H9 (cell line): ENCODE results near the gene LRRC8E. TPM values are rescaled to one million over a fixed set of nuclear protein-coding genes. Genes with fewer than 3 reads are reported as not detected.

ENCODE experiments used
- DNase-seq: peaks from one replicate; pipeline ENCODE4 v3.0.0-alpha.2; 2017
- H2AFZ ChIP-seq: one replicate; pipeline ENCODE4 v1.6.1; 2013; ENCODE audit warnings: mild to moderate bottlenecking, low read length, control low read depth, moderate library complexity
- H2AK5ac ChIP-seq: 2 replicates; pipeline ENCODE4 v1.6.1; 2013; ENCODE audit warnings: low read length, control low read depth, mixed read lengths; ENCODE audit not compliant: insufficient read length
- H2BK120ac ChIP-seq: one replicate; pipeline ENCODE4 v1.6.1; 2013; ENCODE audit warnings: low read depth, mild to moderate bottlenecking, low read length, control low read depth, inconsistent platforms; ENCODE audit not compliant: poor library complexity, severe bottlenecking
- H2BK12ac ChIP-seq: 2 replicates; pipeline ENCODE4 v1.6.1; 2013; ENCODE audit warnings: low read length, control low read depth, mixed read lengths, low read depth; ENCODE audit not compliant: insufficient read length
- H2BK15ac ChIP-seq: 2 replicates; pipeline ENCODE4 v1.6.1; 2013; ENCODE audit warnings: low read depth, low read length, control low read depth
- H2BK20ac ChIP-seq: one replicate; pipeline ENCODE4 v1.6.1; 2013; ENCODE audit warnings: low read depth, mild to moderate bottlenecking, low read length, control low read depth, inconsistent platforms; ENCODE audit not compliant: poor library complexity, severe bottlenecking
- H2BK5ac ChIP-seq: 2 replicates; pipeline ENCODE4 v1.6.1; 2013; ENCODE audit warnings: low read length, control low read depth, mixed read lengths; ENCODE audit not compliant: insufficient read length
- H3K14ac ChIP-seq: 2 replicates; pipeline ENCODE4 v1.6.1; 2013; ENCODE audit warnings: low read length, control low read depth; ENCODE audit not compliant: insufficient read depth
- H3K18ac ChIP-seq: 2 replicates; pipeline ENCODE4 v1.6.1; 2013; ENCODE audit warnings: low read depth, mild to moderate bottlenecking, mixed read lengths, low read length, control low read depth; ENCODE audit not compliant: insufficient read length
- H3K23ac ChIP-seq: 2 replicates; pipeline ENCODE4 v1.6.1; 2013; ENCODE audit warnings: low read length, control low read depth, mixed read lengths, low read depth; ENCODE audit not compliant: insufficient read length
- H3K23me2 ChIP-seq: 2 replicates; pipeline ENCODE4 v1.6.1; 2013; ENCODE audit warnings: low read depth, mild to moderate bottlenecking, mixed read lengths, low read length, control low read depth; ENCODE audit not compliant: insufficient read length, poor library complexity, severe bottlenecking
- H3K27ac ChIP-seq: 2 replicates; pipeline ENCODE4 v1.5.1; 2013; ENCODE audit warnings: low read length, control low read depth, mixed read lengths, low read depth; ENCODE audit not compliant: insufficient read length
- H3K27me3 ChIP-seq: 2 replicates; pipeline ENCODE4 v1.6.1; 2013; ENCODE audit warnings: low read length, control low read depth, inconsistent platforms; ENCODE audit not compliant: insufficient read depth
- H3K4ac ChIP-seq: 2 replicates; pipeline ENCODE4 v1.6.1; 2013; ENCODE audit warnings: low read depth, mild to moderate bottlenecking, control low read depth, inconsistent platforms, low read length, moderate library complexity
- H3K4me1 ChIP-seq: 2 replicates; pipeline ENCODE4 v1.6.1; 2013; ENCODE audit warnings: low read length, control low read depth, inconsistent platforms; ENCODE audit not compliant: insufficient read depth
- H3K4me2 ChIP-seq: 2 replicates; pipeline ENCODE4 v1.6.1; 2013; ENCODE audit warnings: low read length, control low read depth, mixed read lengths; ENCODE audit not compliant: insufficient read length, insufficient read depth
- H3K56ac ChIP-seq: 2 replicates; pipeline ENCODE4 v1.6.1; 2013; ENCODE audit warnings: low read depth, mild to moderate bottlenecking, mixed read lengths, low read length, control low read depth; ENCODE audit not compliant: insufficient read length
- H3K79me1 ChIP-seq: 2 replicates; pipeline ENCODE4 v1.6.1; 2013; ENCODE audit warnings: low read depth, mild to moderate bottlenecking, moderate library complexity, low read length, control low read depth, inconsistent platforms; ENCODE audit not compliant: insufficient read depth, poor library complexity, severe bottlenecking
- H3K79me2 ChIP-seq: 2 replicates; pipeline ENCODE4 v1.6.1; 2013; ENCODE audit warnings: low read length, control low read depth, inconsistent platforms; ENCODE audit not compliant: insufficient read depth
- H3K9ac ChIP-seq: 2 replicates; pipeline ENCODE4 v1.6.1; 2013; ENCODE audit warnings: low read length, control low read depth, mixed read lengths; ENCODE audit not compliant: insufficient read length; ENCODE audit errors: extremely low read depth
- H3K9me3 ChIP-seq: one replicate; pipeline ENCODE4 v1.6.1; 2013; ENCODE audit warnings: low read depth, low read length, inconsistent platforms; ENCODE audit not compliant: control insufficient read depth
- H3T11ph ChIP-seq: one replicate; pipeline ENCODE4 v1.6.1; 2013; ENCODE audit warnings: mild to moderate bottlenecking, low read length, control low read depth, inconsistent platforms
- H4K20me1 ChIP-seq: one replicate; pipeline ENCODE4 v1.6.1; 2013; ENCODE audit not compliant: control insufficient read depth, insufficient read length, insufficient read depth
- H4K5ac ChIP-seq: 2 replicates; pipeline ENCODE4 v1.6.1; 2013; ENCODE audit warnings: low read depth, mild to moderate bottlenecking, mixed read lengths, low read length, control low read depth; ENCODE audit not compliant: insufficient read length
- H4K8ac ChIP-seq: replicated peaks from 2 replicates; pipeline ENCODE4 v1.6.1; 2013; ENCODE audit warnings: low read length, control low read depth, mixed read lengths, low read depth; ENCODE audit not compliant: insufficient read length
- H4K91ac ChIP-seq: 2 replicates; pipeline ENCODE4 v1.6.1; 2013; ENCODE audit warnings: low read depth, mild to moderate bottlenecking, moderate library complexity, mixed read lengths, low read length, control low read depth; ENCODE audit not compliant: insufficient read length
- H3K27ac Mint-ChIP-seq, 3 experiments: 2 replicates in 2 of 3; 3 replicates in 1 of 3; pipeline ENCODE4 v1.8.0; 2020 to 2021; ENCODE audit warnings: mixed read lengths in 3 of 3, mild to moderate bottlenecking in 1 of 3, moderate library complexity in 1 of 3
- H3K27me3 Mint-ChIP-seq: 2 replicates; pipeline ENCODE4 v1.8.0; 2021; ENCODE audit warnings: low read depth, mild to moderate bottlenecking, moderate library complexity, mixed read lengths
- H3K36me3 Mint-ChIP-seq, 3 experiments: 2 replicates in 2 of 3; 3 replicates in 1 of 3; pipeline ENCODE4 v1.8.0; 2020 to 2021; ENCODE audit warnings: low read depth in 3 of 3, mixed read lengths in 3 of 3; ENCODE audit not compliant: insufficient read depth in 1 of 3
- H3K4me1 Mint-ChIP-seq, 2 experiments: 2 replicates each; pipeline ENCODE4 v1.8.0; 2020; ENCODE audit warnings: mixed read lengths in 2 of 2
- H3K4me3 Mint-ChIP-seq, 2 experiments: 2 replicates in 1 of 2; 3 replicates in 1 of 2; pipeline ENCODE4 v1.8.0; 2020 to 2021; ENCODE audit warnings: mild to moderate bottlenecking in 2 of 2, mixed read lengths in 2 of 2, moderate library complexity in 1 of 2
- H3K9me3 Mint-ChIP-seq, 2 experiments: 2 replicates in 1 of 2; 3 replicates in 1 of 2; pipeline ENCODE4 v1.8.0; 2020; ENCODE audit warnings: mild to moderate bottlenecking in 2 of 2, mixed read lengths in 2 of 2, moderate library complexity in 1 of 2
- WGBS: extraction: QIAGEN DNeasy Blood & Tissue Kit; methylation state at CpG from one replicate; pipeline ENCODE4 v1.1.7; 2013; ENCODE audit warnings: missing lambda C conversion rate, low lambda C conversion rate, mixed read lengths; ENCODE audit not compliant: insufficient read length; ENCODE audit errors: extremely low coverage; 5-methylcytosine and 5-hydroxymethylcytosine counted together
- total RNA-seq: library from RNA; stranded (reverse); gene quantifications from 2 replicates; pipeline ENCODE4 v1.2.1, GENCODE V29; 2021
- TF ChIP-seq, protein P1 (sequence below): fragments of 200-600 bp; sonication (generic); conservative IDR thresholded peaks from 3 replicates; pipeline ENCODE4 v1.8.0; 2021; ENCODE audit warnings: antibody characterized with exemption, mild to moderate bottlenecking

LRRC8E gene
- total RNA-seq, 1 experiment from 2014 or later, result 4.8 TPM

DNA sequence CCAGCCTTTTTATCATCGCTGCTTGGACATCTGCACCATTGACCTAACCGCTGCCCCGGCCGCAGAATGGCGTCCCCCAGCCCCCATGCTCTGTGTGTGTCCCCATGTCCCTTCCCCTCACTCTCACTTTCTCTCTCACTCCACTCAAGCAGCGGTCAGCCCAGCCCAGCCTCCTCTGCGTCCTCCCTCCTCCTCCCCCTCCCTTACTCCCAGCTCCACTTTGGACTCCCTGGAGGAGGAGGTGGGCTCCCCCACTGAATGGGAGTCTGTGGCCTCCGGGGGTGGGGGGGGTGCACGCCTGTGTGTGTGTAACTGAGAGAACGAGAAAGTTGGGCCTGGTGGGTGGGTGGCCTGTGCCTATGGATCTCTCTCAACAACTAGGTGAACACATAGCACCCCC, 17.5 kb downstream of the LRRC8E start:
- Histone ChIP-seq H3K4me1 (0 out of 2 replicates have a peak, but pooled peaks cover 4% of the 10 kb centered on the region), H4K91ac (no peak overlapping the region), H3K56ac (no peak overlapping the region), H2AK5ac (no peak overlapping the region), H3K23ac (no peak overlapping the region), H3K4ac (no peak overlapping the region), H3K23me2 (peaks cover 19% of the 10 kb centered on the region), H3K27ac (no peak overlapping the region), H2BK5ac (no peak overlapping the region), H4K5ac (no peak overlapping the region), H3K9me3 (no peaks in the 10 kb centered on the region), H2BK15ac (no peak overlapping the region), H3K4me2 (no peak overlapping the region), H3K14ac (no peak overlapping the region), H3K9ac (no peak overlapping the region), H4K8ac (no peak overlapping the region), H3K79me1 (no peaks in the 10 kb centered on the region), H2BK20ac (no peak overlapping the region), H2AFZ (no peak overlapping the region), H3K79me2 (peaks cover 6% of the 10 kb centered on the region; the same call in 1 of the 2 replicates), H2BK12ac (no peak overlapping the region), H2BK120ac (no peak overlapping the region), H4K20me1 (no peaks in the 10 kb centered on the region), H3K18ac (no peak overlapping the region), H3T11ph (no peak overlapping the region), H3K27me3 (no peaks in the 10 kb centered on the region)
- Mint-ChIP-seq H3K4me1 (peaks cover 15 to 24% of the 10 kb centered on the region in 2 experiments), H3K9me3 (no peaks in the 10 kb centered on the region; a peak in 3 of 5 replicates), H3K36me3 (peaks cover 10 to 23% (median 15%) of the 10 kb centered on the region in 3 experiments), H3K4me3 (peak overlapping the region; percentile 40 to 66; a peak in 3 of 5 replicates), H3K27me3 (peaks cover 3% of the 10 kb centered on the region), H3K27ac (peak overlapping the region in 2 of 3 experiments; percentile 31 to 42; a peak in 2 of 7 replicates)
- no peak for DNase-seq
- TF ChIP-seq, protein P1, sequence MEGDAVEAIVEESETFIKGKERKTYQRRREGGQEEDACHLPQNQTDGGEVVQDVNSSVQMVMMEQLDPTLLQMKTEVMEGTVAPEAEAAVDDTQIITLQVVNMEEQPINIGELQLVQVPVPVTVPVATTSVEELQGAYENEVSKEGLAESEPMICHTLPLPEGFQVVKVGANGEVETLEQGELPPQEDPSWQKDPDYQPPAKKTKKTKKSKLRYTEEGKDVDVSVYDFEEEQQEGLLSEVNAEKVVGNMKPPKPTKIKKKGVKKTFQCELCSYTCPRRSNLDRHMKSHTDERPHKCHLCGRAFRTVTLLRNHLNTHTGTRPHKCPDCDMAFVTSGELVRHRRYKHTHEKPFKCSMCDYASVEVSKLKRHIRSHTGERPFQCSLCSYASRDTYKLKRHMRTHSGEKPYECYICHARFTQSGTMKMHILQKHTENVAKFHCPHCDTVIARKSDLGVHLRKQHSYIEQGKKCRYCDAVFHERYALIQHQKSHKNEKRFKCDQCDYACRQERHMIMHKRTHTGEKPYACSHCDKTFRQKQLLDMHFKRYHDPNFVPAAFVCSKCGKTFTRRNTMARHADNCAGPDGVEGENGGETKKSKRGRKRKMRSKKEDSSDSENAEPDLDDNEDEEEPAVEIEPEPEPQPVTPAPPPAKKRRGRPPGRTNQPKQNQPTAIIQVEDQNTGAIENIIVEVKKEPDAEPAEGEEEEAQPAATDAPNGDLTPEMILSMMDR, result no peak
- WGBS, result no CpG with 5 or more reads among the region's 10 CpGs
